ENCODE data around the gene IGF2BP2.

GRCh38 chr3:185640308-185640707, 184.5 kb downstream of the IGF2BP2 start:
- TF ChIP-seq CTCF (IDR thresholded peaks at IDR 0.05 in 8 of 11, conservative IDR thresholded peaks at IDR 0.05 in 3 of 11): no peak
- TF ChIP-seq POLR2A (IDR thresholded peaks at IDR 0.05): no peak
